ENCODE data around the gene GNAI2.

GNAI2 gene

GRCh38 chr3:50235716-50236483, at the start of gene GNAI2:
TSS of gene GNAI2 (plus strand) at chr3:50236204. CDS start at chr3:50236336, 132 bp downstream.
- peak; percentile 94 to 95 for ATAC-seq

DNA sequence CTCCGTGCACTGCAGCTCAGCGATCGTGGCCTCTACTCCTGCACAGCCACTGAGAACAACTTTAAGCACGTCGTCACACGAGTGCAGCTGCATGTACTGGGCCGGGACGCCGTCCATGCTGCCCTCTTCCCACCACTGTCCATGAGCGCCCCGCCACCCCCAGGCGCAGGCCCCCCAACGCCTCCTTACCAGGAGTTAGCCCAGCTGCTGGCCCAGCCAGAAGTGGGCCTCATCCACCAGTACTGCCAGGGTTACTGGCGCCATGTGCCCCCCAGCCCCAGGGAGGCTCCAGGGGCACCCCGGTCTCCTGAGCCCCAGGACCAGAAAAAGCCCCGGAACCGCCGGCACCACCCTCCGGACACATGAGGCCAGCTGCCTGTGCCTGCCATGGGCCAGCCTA, 48.3 kb upstream of the GNAI2 start:
- no peak for ATAC-seq

- peak in 1 of 2 donors; percentile 30 for ATAC-seq
These were observed 46.7 kb upstream of the GNAI2 start for GRCh38 chr3:50189274-50189673.

- ATAC-seq: no peak
These were observed 46.0 kb upstream of the GNAI2 start for GRCh38 chr3:50189989-50190388.

GRCh38 chr3:50190936-50191660, 44.9 kb upstream of the GNAI2 start, which contains the start of gene GNAT1:
TSS of gene GNAT1 (plus strand) at chr3:50191610. CDS start at chr3:50191726, 116 bp downstream.
- no peak for ATAC-seq

GRCh38 chr3:50192124-50192523, 43.9 kb upstream of the GNAI2 start:
- ATAC-seq: no peak

GRCh38 chr3:50192689-50193141, 43.3 kb upstream of the GNAI2 start:
- ATAC-seq: peak; percentile 42 to 60

DNA sequence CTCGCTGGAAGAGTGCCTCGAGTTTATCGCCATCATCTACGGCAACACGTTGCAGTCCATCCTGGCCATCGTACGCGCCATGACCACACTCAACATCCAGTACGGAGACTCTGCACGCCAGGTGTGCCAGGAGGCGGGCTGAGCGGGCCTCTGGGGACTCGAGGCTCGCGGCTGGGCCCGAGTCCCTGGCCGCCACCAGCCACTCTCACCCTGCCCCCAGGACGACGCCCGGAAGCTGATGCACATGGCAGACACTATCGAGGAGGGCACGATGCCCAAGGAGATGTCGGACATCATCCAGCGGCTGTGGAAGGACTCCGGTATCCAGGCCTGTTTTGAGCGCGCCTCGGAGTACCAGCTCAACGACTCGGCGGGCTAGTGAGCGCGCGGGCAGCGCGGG, 42.7 kb upstream of the GNAI2 start:
- ATAC-seq: no peak

DNA sequence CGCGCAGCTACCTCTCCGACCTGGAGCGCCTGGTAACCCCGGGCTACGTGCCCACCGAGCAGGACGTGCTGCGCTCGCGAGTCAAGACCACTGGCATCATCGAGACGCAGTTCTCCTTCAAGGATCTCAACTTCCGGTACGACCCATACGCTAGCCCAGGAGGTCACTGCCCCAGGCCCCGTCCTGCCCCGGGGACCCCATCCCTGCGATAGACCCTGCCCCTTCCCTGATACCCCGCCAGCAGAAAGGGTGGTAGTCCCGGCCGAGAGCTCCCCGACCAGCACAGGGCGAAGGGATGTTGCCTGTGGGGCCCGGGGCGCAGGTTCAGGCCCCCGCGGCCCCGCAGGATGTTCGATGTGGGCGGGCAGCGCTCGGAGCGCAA, 42.3 kb upstream of the GNAI2 start:
- ATAC-seq: no peak

GRCh38 chr3:50194128-50194902, 41.7 kb upstream of the GNAI2 start:
- ATAC-seq: peak; percentile 79 to 88

- peak; percentile 32 to 42 for ATAC-seq
These were observed 41.0 kb upstream of the GNAI2 start for GRCh38 chr3:50194903-50195500.

GRCh38 chr3:50195501-50196252, 40.3 kb upstream of the GNAI2 start:
- no peak for ATAC-seq

- ATAC-seq: no peak
These were observed 39.7 kb upstream of the GNAI2 start for GRCh38 chr3:50196253-50196801.

GRCh38 chr3:50201573-50202315, 34.3 kb upstream of the GNAI2 start:
- no peak for ATAC-seq

DNA sequence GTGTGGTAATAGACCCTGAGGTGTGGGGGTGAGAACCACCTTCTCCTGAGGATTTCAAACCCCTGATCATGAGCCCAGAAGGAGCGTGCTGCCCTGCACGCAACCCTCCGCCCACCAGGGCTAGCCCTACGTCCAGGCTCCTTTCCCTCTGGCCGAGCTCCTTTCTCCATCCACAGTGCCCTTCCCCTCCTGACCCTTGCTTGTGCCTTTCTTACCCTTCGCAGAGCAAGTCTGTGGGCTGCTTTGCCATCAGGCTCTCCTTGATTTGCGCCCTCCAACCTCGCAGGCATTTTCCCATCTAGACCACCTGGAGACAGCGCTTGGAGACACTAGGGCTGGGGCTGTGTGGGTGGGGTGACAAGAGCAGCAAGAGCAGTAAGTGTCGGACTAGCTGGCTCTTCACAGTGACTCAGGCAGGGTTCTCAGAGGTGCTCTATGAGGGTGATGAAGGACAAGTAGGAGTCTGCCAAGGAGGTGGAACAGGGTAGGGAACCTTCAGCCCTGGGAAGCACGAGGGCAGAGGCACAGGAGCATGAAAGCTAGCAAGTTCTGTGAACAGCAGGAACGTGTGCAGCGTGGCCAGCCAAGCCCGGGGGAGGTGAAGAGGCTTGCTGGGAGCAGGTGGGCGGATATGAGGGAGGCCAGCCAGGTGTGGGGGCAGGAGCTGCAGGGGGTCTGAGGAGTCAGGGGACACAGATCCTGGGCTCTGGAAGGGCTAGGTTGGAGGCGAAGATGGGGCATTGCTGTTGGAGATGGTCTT, 33.5 kb upstream of the GNAI2 start:
- ATAC-seq: no peak

DNA sequence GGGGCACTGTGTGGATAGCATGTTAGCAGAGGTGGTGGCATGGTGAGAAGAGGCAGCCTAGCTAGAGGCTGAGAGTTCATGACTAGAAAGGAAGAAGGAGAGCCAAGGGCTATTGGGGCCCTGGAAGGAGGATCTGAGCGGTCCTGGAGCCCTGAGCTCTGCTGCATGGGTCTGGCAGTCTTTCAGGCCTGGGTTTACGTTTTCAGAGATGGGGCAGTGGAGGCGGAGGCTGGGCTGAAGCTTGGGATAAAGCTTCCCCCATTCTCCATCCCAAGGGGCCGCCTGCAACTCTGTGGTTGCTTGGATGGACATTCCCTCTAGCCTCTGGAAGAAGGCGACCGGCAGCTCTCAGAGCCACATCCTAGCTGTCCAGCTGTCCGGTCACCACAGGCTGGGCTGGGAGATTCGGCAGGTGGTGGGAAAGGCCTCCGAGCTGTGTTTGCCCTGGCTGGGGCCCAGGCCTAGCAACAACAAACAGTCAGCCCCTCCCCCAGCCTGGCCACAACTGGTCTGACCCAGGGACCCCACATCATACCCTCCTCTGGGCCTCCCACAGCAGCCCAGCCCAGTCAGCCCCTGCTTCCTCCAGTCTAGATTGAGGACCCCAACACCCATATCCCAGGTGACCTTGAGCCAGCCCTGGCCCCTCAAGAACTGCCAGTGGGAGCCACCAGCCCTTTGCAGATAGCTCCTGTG, 32.7 kb upstream of the GNAI2 start:
- no peak for ATAC-seq

GRCh38 chr3:50203809-50204803, 31.9 kb upstream of the GNAI2 start:
- no peak for ATAC-seq

DNA sequence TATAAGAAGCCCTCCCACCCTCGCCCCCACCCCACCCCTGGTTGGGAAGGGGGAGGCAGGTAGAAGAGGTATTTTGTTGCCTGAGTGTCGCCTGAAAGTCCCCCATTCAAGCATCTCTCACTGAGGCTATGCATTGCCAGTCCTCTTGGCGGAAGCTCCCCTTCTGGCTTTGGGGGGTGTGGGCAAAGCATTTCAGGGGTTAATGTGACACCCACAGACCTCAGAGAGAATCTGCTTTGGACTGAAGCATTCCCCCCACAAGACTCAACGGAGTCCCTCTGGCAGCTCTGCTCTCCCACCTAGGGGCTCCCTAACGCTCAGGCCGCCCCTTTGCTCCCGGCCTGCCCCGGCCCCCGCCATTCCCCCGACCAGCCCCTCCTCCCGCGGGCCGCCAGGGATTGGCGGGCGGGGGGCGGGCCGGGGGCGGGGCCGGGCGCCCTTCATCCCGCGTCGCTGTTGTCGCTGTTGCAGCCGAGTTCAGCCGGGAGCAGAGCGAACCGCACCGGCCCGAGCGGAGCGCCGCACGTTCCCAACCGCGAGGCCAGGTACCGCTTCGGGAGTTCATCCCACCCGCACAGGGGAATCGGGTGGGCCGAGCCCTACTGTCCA, 31.1 kb upstream of the GNAI2 start, which contains the start of gene SLC38A3:
Gene SLC38A3 (plus strand): TSS at position 468 of the 609 bp plus-strand sequence. CDS start 8,929 bp downstream, outside the sequence.
- peak; percentile 5 to 17 for ATAC-seq

Data from activated CD4-positive, CD25-positive, alpha-beta regulatory T cell treated with anti-CD3 and anti-CD28 coated beads, Interleukin-2, amount 50 U/mL, for 24 hours (primary cell).